HG02678 (cell line): ENCODE results near the gene TIGD1.

Source experiments
- ATAC-seq: cut with Tn5 transposase; IDR thresholded peaks from one replicate; pipeline ENCODE4 v1.9.1; 2021; ENCODE audit warnings: mild to moderate bottlenecking, moderate library complexity; ENCODE audit not compliant: unreplicated experiment

TIGD1 gene

GRCh38 chr2:232524771-232525170, 25.6 kb downstream of the TIGD1 start:
- no peak for ATAC-seq

GRCh38 chr2:232523682-232524597, 26.4 kb downstream of the TIGD1 start:
- ATAC-seq = no peak

GRCh38 chr2:232523402-232523681, 27.0 kb downstream of the TIGD1 start:
- no peak for ATAC-seq

GRCh38 chr2:232522623-232523401, 27.5 kb downstream of the TIGD1 start:
- no peak for ATAC-seq

GRCh38 chr2:232521959-232522622, 28.3 kb downstream of the TIGD1 start:
- ATAC-seq = peak; percentile 48

- ATAC-seq = no peak
These were observed 29.3 kb downstream of the TIGD1 start for GRCh38 chr2:232521098-232521497.

- ATAC-seq = no peak
These were observed 29.9 kb downstream of the TIGD1 start for GRCh38 chr2:232520489-232520888.

- ATAC-seq = no peak
These were observed 30.5 kb downstream of the TIGD1 start, which contains the start of gene PRSS56 for GRCh38 chr2:232519581-232520438. TSS of gene PRSS56 (plus strand) at chr2:232520388. CDS start at chr2:232520599, 211 bp downstream.

- no peak for ATAC-seq
These were observed 31.5 kb downstream of the TIGD1 start for GRCh38 chr2:232518844-232519243.

- no peak for ATAC-seq
These were observed 33.8 kb downstream of the TIGD1 start for GRCh38 chr2:232516551-232516950.

GRCh38 chr2:232515639-232516038, 34.7 kb downstream of the TIGD1 start:
- no peak for ATAC-seq

GRCh38 chr2:232513353-232513752, 37.0 kb downstream of the TIGD1 start:
- ATAC-seq = no peak

- ATAC-seq = no peak
These were observed 37.8 kb downstream of the TIGD1 start for GRCh38 chr2:232512602-232513001.

- no peak for ATAC-seq
These were observed 38.9 kb downstream of the TIGD1 start for GRCh38 chr2:232511336-232511890.

- no peak for ATAC-seq
These were observed 42.1 kb downstream of the TIGD1 start for GRCh38 chr2:232508251-232508650.

GRCh38 chr2:232506709-232507108, 43.6 kb downstream of the TIGD1 start:
- ATAC-seq = no peak

GRCh38 chr2:232505856-232506255, 44.5 kb downstream of the TIGD1 start:
- ATAC-seq = no peak

- ATAC-seq = no peak
These were observed 45.9 kb downstream of the TIGD1 start for GRCh38 chr2:232504438-232504837.

GRCh38 chr2:232503809-232504323, 46.5 kb downstream of the TIGD1 start:
- no peak for ATAC-seq
